Inflammatory macrophage (primary cell): ENCODE results near the gene NGDN.
"Not testable (repeated sequence)": the region's sequence is repeated elsewhere in the genome, so short reads cannot be mapped to it uniquely, and the experiment has no call there.

Source experiments
- DNase-seq, 2 donors: peaks; one replicate each; pipeline ENCODE4 v3.0.0-alpha.2; 2020 to 2022

Gene NGDN

DNA sequence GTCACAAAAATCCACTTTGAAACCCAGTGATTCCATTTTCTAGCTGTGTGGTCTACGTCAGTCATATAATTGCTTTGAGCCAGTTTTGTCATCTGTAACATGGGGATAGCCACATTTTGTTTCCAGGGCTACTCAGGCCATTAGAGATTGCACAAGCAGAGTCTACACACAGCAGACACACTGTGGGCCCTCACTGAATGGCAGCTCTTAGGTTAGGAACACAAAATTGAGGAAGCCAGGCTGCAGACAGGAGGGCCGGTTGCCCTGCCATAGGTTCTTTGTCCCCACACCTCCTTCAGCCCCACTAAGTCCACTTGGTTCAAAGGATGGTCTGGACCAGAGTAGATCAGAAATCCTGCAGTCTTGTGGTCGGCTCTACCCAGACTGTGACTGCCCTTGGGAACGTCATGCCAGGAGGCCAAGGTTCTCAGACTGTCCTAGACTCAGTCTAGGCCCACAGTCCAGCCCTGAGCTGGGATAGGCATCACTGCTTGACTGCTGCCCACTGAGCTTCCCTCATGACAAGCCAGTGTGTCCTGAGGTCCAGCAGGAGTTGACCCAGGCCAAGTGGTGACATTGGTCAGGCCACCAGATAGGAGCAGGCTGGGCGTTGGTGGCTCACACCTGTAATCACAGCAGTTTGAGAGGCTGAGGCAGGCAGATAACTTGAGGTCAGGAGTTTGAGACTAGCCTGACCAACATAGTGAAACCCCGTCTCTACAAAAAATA, 30.2 kb upstream of the NGDN start:
- DNase-seq = no peak

DNA sequence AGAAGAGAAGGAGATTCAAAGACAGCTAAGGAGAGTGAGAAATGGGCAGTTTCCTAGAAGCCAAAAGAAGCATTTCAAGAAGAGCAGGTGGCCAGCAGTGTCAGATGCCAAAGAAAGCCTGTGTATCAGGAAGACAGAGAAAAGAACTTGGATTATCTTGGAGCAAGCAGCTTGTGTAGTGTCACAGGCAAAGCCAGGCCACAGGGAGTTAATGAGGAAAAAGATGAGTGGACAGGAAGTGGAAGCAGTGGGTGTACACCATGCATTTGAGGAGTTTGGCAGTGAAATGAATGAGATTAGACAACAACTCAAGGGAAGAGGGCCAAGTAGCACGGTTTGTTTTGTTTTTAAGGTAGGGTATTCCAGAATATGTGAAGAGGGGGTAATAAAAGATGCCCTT, 28.4 kb upstream of the NGDN start:
- DNase-seq = no peak

DNA sequence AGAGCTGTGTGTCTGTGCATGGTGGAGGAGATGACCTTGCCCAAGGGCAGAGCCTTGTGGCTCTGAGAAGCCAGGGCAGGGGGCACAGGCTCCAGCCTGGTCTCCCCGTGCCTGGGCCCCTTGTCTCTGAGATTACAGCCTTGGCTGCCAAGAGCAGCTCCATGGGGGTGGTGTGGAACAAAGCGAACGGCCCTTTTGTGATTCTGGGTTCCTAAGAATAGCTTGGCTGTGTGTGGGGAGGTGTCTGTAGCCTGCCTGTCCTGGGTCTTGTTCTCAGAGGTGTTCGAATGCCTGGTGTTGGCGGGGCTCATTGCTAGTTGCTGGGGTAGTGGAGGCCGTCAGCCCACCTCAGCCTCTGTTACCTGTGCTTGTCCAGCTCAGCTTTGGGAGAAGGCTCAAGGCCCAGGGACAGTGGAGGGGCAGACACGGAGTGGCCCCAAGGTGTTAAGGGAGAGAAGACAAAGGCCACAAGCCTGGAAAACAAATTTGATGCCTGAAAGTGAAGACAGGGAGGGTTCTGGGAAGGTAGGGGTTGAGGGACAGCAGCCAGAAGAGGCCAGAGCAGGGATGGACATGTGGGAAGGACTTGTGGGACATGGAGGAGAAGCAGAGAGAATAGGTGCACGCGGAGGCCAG, 26.7 kb upstream of the NGDN start:
- DNase-seq = no peak

- DNase-seq = no peak
Measured at GRCh38 chr14:23443411-23443812, 26.1 kb upstream of the NGDN start.

DNA sequence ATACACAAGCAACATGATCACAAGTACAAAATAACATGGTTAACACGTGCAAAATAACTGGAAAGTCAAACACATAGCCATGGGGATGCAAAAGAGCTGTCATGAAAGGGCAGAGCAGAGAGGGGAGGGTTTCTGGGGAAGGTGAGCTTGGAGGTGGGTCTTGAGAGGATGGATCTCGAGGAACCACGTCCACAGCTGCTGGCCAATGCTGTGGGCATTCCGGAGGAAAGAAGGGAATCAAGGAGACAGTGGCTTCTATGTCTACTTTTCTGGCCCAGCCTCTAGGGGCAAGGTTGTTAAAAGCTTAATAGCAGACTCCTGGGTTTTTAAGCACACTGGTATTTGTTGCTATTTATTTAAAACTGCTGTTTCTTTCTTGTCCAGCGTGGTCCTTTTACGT, 25.6 kb upstream of the NGDN start:
- no peak for DNase-seq

DNA sequence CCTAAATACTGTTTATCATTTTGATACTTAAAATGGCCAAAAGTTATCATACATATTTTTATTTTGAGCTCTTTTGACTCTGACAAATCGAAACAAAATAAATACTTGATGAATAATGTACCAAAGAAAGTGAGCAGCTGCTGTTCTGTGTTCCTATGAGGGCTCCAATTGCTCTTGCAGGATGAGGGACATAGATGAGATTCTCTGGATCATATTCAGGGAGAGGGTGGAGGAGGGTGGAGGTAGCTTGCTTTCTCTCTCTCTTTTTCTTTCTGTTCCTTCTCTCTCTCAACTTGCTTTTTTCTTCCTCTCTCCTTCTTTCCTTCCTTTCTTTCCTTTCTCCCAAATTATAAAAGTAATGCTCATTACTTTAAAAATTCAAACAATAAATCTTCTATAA, 25.2 kb upstream of the NGDN start:
- no peak for DNase-seq

GRCh38 chr14:23445773-23446172, 23.7 kb upstream of the NGDN start:
- DNase-seq = no peak

- DNase-seq = no peak
Measured at GRCh38 chr14:23446291-23446851, 23.1 kb upstream of the NGDN start.

DNA sequence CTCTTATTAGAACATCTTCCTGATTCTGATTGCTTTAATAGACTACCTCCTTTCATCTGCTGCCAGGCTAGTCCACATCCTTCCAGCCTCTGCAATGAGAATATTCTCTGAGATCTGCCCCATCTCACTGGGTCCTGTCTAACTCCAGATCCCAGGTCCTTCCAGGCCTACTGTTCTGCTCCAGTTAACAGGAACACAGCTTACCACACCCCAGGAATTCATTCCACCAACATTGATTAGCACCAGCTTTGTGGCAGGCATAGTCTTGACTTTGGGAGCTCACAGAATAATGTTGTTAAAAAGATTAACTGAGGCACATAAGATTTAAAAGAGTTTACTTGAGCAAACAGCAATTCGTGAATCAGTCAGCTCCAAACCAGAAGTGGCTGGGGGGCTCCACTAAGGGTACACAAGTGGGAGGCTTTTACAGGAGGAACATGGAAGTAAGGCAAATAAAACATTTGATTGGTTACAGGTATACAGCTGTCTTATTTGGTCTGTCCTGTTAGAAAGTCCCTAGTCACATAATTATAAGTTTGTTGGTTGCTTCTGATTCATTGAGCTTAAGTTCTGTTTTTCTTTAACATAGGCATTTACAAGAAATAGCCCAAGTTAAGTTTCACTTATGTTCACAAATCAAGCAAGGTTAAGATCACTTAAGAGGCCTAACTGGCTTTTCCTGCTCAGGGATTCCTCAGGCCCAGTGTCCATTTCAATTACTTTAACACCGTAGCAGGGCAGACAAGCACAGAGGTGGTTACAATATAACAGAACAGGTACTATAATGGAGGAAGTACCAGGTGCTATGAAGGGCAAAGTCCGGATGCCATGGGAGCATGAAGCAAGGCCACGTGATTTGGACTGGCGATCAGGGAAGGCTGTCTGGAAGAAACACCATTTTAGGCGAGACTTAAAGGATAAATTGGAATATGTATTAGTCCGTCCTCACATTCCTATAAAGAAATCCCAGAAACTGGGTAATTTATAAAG, 21.8 kb upstream of the NGDN start:
- DNase-seq = no peak

DNA sequence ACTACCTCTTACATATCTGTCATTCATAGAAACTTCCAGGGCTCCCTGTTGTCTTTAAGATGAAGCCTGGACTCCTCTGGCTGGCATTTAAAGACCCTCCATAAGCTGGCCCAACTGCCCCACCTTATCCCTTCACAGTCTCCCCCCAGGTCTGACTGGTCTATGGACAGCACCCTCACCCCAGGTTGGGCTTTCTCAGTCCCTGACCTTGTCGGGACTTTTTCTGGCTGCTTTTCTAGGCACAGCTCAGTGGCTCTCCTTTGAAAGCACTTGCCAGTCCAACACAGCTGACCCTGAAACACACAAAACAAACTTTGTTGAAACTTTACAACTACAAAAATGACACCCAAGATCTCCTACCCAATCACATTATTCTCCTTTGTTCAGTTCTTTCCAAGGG, 20.2 kb upstream of the NGDN start:
- DNase-seq = no peak

- DNase-seq = no peak
Measured at GRCh38 chr14:23450379-23450778, 19.1 kb upstream of the NGDN start.

- DNase-seq = no peak
Measured at GRCh38 chr14:23452237-23452636, 17.3 kb upstream of the NGDN start.

DNA sequence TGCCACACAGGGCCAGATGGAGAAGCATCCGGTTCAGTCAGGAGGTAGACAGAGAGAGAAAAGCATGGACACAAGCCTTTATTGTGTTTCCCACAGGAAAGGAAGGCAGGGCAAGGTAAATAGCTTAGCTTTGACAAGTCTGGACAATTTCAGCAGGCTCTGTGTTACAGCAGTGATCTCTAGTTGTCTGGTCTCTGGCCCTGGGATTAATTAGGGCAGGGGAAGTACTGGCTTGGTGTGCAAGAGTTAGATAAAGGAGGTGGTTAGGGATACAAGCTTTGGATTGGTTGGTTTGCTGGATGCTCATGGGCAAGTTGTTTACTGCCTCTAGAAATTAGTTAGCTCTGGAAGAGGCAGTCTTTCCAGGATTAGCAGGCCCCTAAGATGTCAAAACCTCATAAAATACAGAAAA, 15.1 kb upstream of the NGDN start:
- DNase-seq = no peak

- DNase-seq = not testable (repeated sequence)
Measured at GRCh38 chr14:23456883-23457586, 12.5 kb upstream of the NGDN start.

- DNase-seq = no peak
Measured at GRCh38 chr14:23457587-23458445, 11.7 kb upstream of the NGDN start.

DNA sequence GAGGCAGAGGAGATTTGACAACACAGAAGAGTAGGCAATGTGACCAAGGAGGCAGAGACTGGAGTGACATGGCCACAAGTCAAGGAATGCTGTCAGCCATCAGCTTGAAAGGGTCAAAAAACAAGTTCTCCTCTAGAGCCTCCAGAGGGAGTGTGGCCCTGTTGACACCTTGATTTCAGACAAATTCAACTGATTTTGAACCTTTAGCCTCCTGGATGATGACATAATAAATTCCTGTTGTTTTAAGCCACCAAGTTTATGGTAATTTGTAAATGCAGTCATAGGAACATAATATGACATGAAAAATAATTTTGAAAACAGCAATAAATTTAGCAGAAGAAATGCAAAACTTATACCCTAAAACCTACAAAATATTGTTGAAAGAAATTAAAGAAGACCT, 8.5 kb upstream of the NGDN start:
- no peak for DNase-seq

- no peak for DNase-seq
Measured at GRCh38 chr14:23464700-23465099, 4.8 kb upstream of the NGDN start.

- DNase-seq = no peak
Measured at GRCh38 chr14:23465261-23465660, 4.2 kb upstream of the NGDN start.

GRCh38 chr14:23468704-23469126, 788 bp upstream of the NGDN start:
- DNase-seq = no peak

GRCh38 chr14:23469906-23470403, 452 bp downstream of the NGDN start:
- no peak for DNase-seq

- no peak for DNase-seq
Measured at GRCh38 chr14:23470947-23471346, 1.4 kb downstream of the NGDN start.
